A549 (cell line): ENCODE measurements around the gene MED17. TPM values are rescaled to one million over a fixed set of nuclear protein-coding genes. Genes with fewer than 3 reads are reported as not detected.

Source experiments
- ATAC-seq, 2 experiments: fragments of 200-7000 bp in 1 of 2; fragments of >200 bp in 1 of 2; cut with Nextera tagmentation in 1 of 2; cut with Tn5 transposase in 1 of 2; 3 replicates each; pipeline versions ENCODE4 v1.8.0 to v1.9.1; 2018 to 2020; ENCODE audit warnings: mild to moderate bottlenecking in 1 of 2, moderate library complexity in 1 of 2
- CTCF ChIA-PET: fragments of 300-600 bp; sonication (Branson Sonifier 250); formaldehyde crosslinking; extraction: SDS; loops from one replicate; lab custom pipeline; 2021; ENCODE audit warnings: antibody characterized with exemption, inconsistent platforms; lab: Yijun Ruan, JAX
- POLR2A ChIA-PET: fragments of 350-600 bp; formaldehyde crosslinking; extraction: SDS; loops from one replicate; lab custom pipeline; 2021; ENCODE audit warnings: antibody characterized with exemption, inconsistent platforms; lab: Yijun Ruan, JAX
- DNase-seq, 2 experiments: peaks; one replicate each; pipeline versions ENCODE4 v3.0.0 to v3.0.0-alpha.2; 2011 to 2016; ENCODE audit warnings: low read depth in 1 of 2, low spot score in 1 of 2
- FAIRE-seq: peaks from 2 replicates; lab custom pipeline; 2011; peaks lifted over from hg19 to GRCh38; lab: Jason Lieb, UNC
- H3K27ac ChIP-seq, 2 experiments: fragments of >200 bp; sonication (Bioruptor Twin); formaldehyde crosslinking; 3 replicates each; pipeline ENCODE4 v1.5.1; 2016 to 2017
- H3K4me1 ChIP-seq: fragments of >200 bp; sonication (Bioruptor Twin); formaldehyde crosslinking; 3 replicates; pipeline ENCODE4 v1.6.1; 2016
- H3K4me2 ChIP-seq: fragments of >200 bp; sonication (Bioruptor Twin); formaldehyde crosslinking; 3 replicates; pipeline ENCODE4 v1.6.1; 2016
- H3K4me3 ChIP-seq: fragments of >200 bp; sonication (Bioruptor Twin); formaldehyde crosslinking; 3 replicates; pipeline ENCODE4 v1.5.1; 2016
- H3K9me3 ChIP-seq: fragments of >200 bp; sonication (Bioruptor Twin); formaldehyde crosslinking; 3 replicates; pipeline ENCODE4 v1.6.1; 2016
- ATOH8 ChIP-seq: fragments of 250-450 bp; sonication (Bioruptor Pico); IDR thresholded peaks from 2 replicates; pipeline ENCODE4 v1.5.0; 2020; ENCODE audit warnings: low read depth, mild to moderate bottlenecking, moderate library complexity
- CBX8 ChIP-seq: fragments of 200-600 bp; sonication (generic); IDR thresholded peaks from 2 replicates; pipeline ENCODE4 v1.6.1; 2016
- CHD2 ChIP-seq: fragments of 150-350 bp; IDR thresholded peaks from 2 replicates; pipeline ENCODE4 v1.6.1; 2014; ENCODE audit warnings: low read length; ENCODE audit not compliant: partially characterized antibody
- CHD4 ChIP-seq: fragments of 200-600 bp; sonication (generic); IDR thresholded peaks from 2 replicates; pipeline ENCODE4 v1.6.1; 2016; ENCODE audit warnings: antibody characterized with exemption, mild to moderate bottlenecking, borderline replicate concordance
- E2F6 ChIP-seq: IDR thresholded peaks from 2 replicates; pipeline ENCODE4 v1.6.1; 2012; ENCODE audit warnings: low read depth, borderline replicate concordance
- EHMT2 ChIP-seq: fragments of 200-600 bp; sonication (generic); IDR thresholded peaks from 2 replicates; pipeline ENCODE4 v1.6.1; 2016; ENCODE audit warnings: antibody characterized with exemption, low read depth, mild to moderate bottlenecking, moderate library complexity
- EP300 ChIP-seq, 2 experiments: fragments of >200 bp; sonication (Bioruptor Twin); formaldehyde crosslinking; IDR thresholded peaks; 2 replicates in 1 of 2; 3 replicates in 1 of 2; pipeline ENCODE4 v1.6.1; 2016 to 2017
- GATA3 ChIP-seq: IDR thresholded peaks from 2 replicates; pipeline ENCODE4 v1.6.1; 2012; ENCODE audit warnings: borderline replicate concordance
- HDAC2 ChIP-seq: fragments of 200-600 bp; sonication (generic); IDR thresholded peaks from 2 replicates; pipeline ENCODE4 v1.6.1; 2016
- HOXA7 ChIP-seq: fragments of 250-450 bp; sonication (Bioruptor Pico); IDR thresholded peaks from 2 replicates; pipeline ENCODE4 v1.5.0; 2020; ENCODE audit warnings: mild to moderate bottlenecking, moderate library complexity
- HOXB5 ChIP-seq: fragments of 250-450 bp; sonication (Bioruptor Pico); IDR thresholded peaks from 2 replicates; pipeline ENCODE4 v1.5.0; 2020; ENCODE audit warnings: mild to moderate bottlenecking, moderate library complexity
- JUN ChIP-seq, 2 experiments: fragments of >200 bp; sonication (Bioruptor Twin); formaldehyde crosslinking; IDR thresholded peaks; 2 replicates in 1 of 2; 3 replicates in 1 of 2; pipeline ENCODE4 v1.6.1; 2016 to 2017
- KDM1A ChIP-seq: fragments of 200-600 bp; sonication (generic); IDR thresholded peaks from 2 replicates; pipeline ENCODE4 v1.6.1; 2016; ENCODE audit warnings: low read depth, mild to moderate bottlenecking
- MAFK ChIP-seq: fragments of 450-650 bp; IDR thresholded peaks from 2 replicates; pipeline ENCODE4 v1.6.1; 2014; ENCODE audit not compliant: partially characterized antibody
- MAZ ChIP-seq: fragments of 150-350 bp; IDR thresholded peaks from 2 replicates; pipeline ENCODE4 v1.6.1; 2014; ENCODE audit warnings: antibody characterized with exemption, low read depth, low read length, borderline replicate concordance
- NFE2L2 ChIP-seq: fragments of 150-350 bp; conservative IDR thresholded peaks from 2 replicates; pipeline ENCODE4 v1.6.1; 2014; ENCODE audit warnings: low read length
- POLR2AphosphoS2 ChIP-seq: conservative IDR thresholded peaks from 2 replicates; pipeline ENCODE4 v1.6.1; 2012; ENCODE audit warnings: low read length, improper control_type of control experiment, inconsistent platforms
- RAD21 ChIP-seq, 2 experiments: fragments of >200 bp in 1 of 2; sonication (Bioruptor Twin) in 1 of 2; formaldehyde crosslinking in 1 of 2; IDR thresholded peaks in 1 of 2; conservative IDR thresholded peaks in 1 of 2; 2 replicates in 1 of 2; 3 replicates in 1 of 2; pipeline ENCODE4 v1.6.1; 2012 to 2018; ENCODE audit warnings: inconsistent platforms in 1 of 2
- RARB ChIP-seq: fragments of 250-450 bp; sonication (Bioruptor Pico); IDR thresholded peaks from 2 replicates; pipeline ENCODE4 v1.8.0; 2021; ENCODE audit warnings: mild to moderate bottlenecking, moderate library complexity
- RCOR1 ChIP-seq: fragments of 150-350 bp; IDR thresholded peaks from 2 replicates; pipeline ENCODE4 v1.6.1; 2014; ENCODE audit warnings: antibody characterized with exemption, low read length, low read depth
- RFX5 ChIP-seq: fragments of 450-650 bp; IDR thresholded peaks from 2 replicates; pipeline ENCODE4 v1.7.1; 2014; ENCODE audit warnings: antibody characterized with exemption, mild to moderate bottlenecking, moderate library complexity
- RNF2 ChIP-seq: fragments of 200-600 bp; sonication (generic); IDR thresholded peaks from 2 replicates; pipeline ENCODE4 v1.6.1; 2016; ENCODE audit warnings: low read depth, mild to moderate bottlenecking, antibody characterized with exemption, moderate library complexity, borderline replicate concordance
- SMC3 ChIP-seq: fragments of >200 bp; sonication (Bioruptor Twin); formaldehyde crosslinking; IDR thresholded peaks from 3 replicates; pipeline ENCODE4 v1.6.1; 2018; ENCODE audit warnings: inconsistent platforms
- TP53 ChIP-seq: fragments of 250-450 bp; sonication (Bioruptor Pico); IDR thresholded peaks from 2 replicates; pipeline ENCODE4 v1.5.0; 2021; ENCODE audit warnings: mild to moderate bottlenecking, moderate library complexity
- ZC3H11A ChIP-seq: fragments of 450-650 bp; IDR thresholded peaks from 2 replicates; pipeline ENCODE4 v1.6.1; 2014; ENCODE audit warnings: antibody characterized with exemption, mild to moderate bottlenecking
- WGBS: methylation state at CpG from one replicate; pipeline ENCODE4 v1.1.6; 2017; ENCODE audit errors: missing lambda C conversion rate; 5-methylcytosine and 5-hydroxymethylcytosine counted together
- polyA plus RNA-seq, 4 experiments: library from polyadenylated mRNA; depleted of rRNA in 3 of 4; stranded (reverse); fragments of >200 nt; fragmentation: RNase III in 1 of 4; extraction: RNeasy Plus Mini Kit Qiagen cat#74134 plus additional on column Dnase treatment in 1 of 4; gene quantifications; 2 replicates in 3 of 4; 3 replicates in 1 of 4; pipeline ENCODE4 v1.2.3, GENCODE V29; 2011 to 2017
- TF ChIP-seq, protein P1 (sequence below): fragments of 250-450 bp; sonication (Bioruptor Pico); IDR thresholded peaks from 2 replicates; pipeline ENCODE4 v1.5.0; 2021; ENCODE audit warnings: mild to moderate bottlenecking, moderate library complexity, borderline replicate concordance
- TF ChIP-seq, protein P2 (sequence below): fragments of 150-350 bp; IDR thresholded peaks from 2 replicates; pipeline ENCODE4 v1.6.1; 2014; ENCODE audit warnings: low read depth, mild to moderate bottlenecking, low read length

The MED17 gene
- polyA plus RNA-seq, 2 of the 4 experiments (the other 2 are of a cell fraction): 16.2 to 20.3 TPM

DNA sequence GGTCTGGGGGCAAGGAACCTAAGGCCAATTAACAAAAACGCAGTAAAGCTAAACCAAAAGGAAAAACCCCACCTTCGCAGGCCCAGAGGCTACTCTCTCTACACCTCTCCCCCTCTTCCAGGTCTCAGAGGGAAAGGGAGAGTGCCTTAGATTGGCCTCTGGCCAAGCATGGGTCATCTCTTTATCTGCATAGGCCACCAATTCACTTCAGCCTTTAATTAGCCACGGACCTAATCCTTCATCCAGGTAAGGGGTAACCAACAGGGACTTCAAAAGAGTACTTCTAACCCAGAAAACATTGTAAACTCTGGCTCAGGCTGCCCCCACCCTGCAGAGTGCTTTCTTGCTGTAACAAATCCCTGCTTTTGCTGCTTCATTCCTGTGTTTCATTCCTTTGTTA lies 56.9 kb downstream of the MED17 start:
- H3K4me2 ChIP-seq: no peak overlapping the region
- FAIRE-seq (no peak), ATAC-seq (no peak)
- H3K4me3 ChIP-seq: no peak overlapping the region
- TF ChIP-seq RNF2: no peak
- no peak for TF ChIP-seq HDAC2
- TF ChIP-seq CHD4: no peak
- TF ChIP-seq SMC3: no peak
- TF ChIP-seq MAFK: no peak
- no peak for TF ChIP-seq HOXA7
- TF ChIP-seq CBX8: no peak
- TF ChIP-seq, protein P1, sequence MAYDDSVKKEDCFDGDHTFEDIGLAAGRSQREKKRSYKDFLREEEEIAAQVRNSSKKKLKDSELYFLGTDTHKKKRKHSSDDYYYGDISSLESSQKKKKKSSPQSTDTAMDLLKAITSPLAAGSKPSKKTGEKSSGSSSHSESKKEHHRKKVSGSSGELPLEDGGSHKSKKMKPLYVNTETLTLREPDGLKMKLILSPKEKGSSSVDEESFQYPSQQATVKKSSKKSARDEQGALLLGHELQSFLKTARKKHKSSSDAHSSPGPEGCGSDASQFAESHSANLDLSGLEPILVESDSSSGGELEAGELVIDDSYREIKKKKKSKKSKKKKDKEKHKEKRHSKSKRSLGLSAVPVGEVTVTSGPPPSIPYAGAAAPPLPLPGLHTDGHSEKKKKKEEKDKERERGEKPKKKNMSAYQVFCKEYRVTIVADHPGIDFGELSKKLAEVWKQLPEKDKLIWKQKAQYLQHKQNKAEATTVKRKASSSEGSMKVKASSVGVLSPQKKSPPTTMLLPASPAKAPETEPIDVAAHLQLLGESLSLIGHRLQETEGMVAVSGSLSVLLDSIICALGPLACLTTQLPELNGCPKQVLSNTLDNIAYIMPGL (CRISPR knock-in tag): no peak
- no peak for TF ChIP-seq MAZ
- no peak for TF ChIP-seq HOXB5 (CRISPR knock-in tag)
- no peak for TF ChIP-seq RFX5
- no peak for TF ChIP-seq ZC3H11A
- no peak for TF ChIP-seq POLR2AphosphoS2
- no peak for TF ChIP-seq JUN (IDR thresholded peaks at IDR 0.05)
- TF ChIP-seq, protein P2, sequence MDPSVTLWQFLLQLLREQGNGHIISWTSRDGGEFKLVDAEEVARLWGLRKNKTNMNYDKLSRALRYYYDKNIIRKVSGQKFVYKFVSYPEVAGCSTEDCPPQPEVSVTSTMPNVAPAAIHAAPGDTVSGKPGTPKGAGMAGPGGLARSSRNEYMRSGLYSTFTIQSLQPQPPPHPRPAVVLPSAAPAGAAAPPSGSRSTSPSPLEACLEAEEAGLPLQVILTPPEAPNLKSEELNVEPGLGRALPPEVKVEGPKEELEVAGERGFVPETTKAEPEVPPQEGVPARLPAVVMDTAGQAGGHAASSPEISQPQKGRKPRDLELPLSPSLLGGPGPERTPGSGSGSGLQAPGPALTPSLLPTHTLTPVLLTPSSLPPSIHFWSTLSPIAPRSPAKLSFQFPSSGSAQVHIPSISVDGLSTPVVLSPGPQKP: no peak
- TF ChIP-seq EHMT2: no peak
- TF ChIP-seq, all 56 proteins: peak for 0
- POLR2A ChIA-PET: no interaction called here
- WGBS: 47% methylated on average over 3 of the region's 3 CpGs
- Histone ChIP-seq H3K9me3 (no peaks in the 10 kb centered on the region), H3K4me1 (no peaks in the 10 kb centered on the region), H3K27ac (no peak overlapping the region)
- CTCF ChIA-PET: no interaction called here
- DNase-seq: no peak

DNA sequence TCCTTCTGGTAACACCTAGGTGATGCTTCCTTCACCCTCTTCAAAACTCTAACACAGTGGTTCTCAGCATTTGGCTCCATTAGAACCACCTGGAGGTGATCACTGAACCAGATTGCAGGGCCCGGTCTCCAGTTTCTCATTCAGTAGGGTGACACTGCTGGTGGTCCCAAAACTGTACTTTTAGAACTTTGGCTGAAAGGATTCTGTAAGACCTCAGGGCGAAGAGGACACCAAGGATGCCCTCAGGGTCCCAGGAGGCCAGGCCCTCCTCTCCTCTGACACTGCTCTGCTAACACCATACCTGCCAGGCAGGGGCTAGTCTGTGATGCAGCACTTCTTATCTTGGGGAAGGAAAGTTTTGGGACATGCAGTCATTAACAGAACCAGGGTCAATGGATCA lies 57.4 kb downstream of the MED17 start:
- no peak for ATAC-seq
- Histone ChIP-seq H3K4me3 (no peak overlapping the region), H3K4me2 (no peak overlapping the region), H3K9me3 (no peaks in the 10 kb centered on the region), H3K4me1 (no peaks in the 10 kb centered on the region), H3K27ac (no peak overlapping the region)
- TF ChIP-seq HDAC2 (no peak), EP300 (IDR thresholded peaks at IDR 0.05) (no peak), GATA3 (no peak), RAD21 (conservative IDR thresholded peaks at IDR 0.05 in 1 of 2, IDR thresholded peaks at IDR 0.05 in 1 of 2) (no peak), RARB (CRISPR knock-in tag) (no peak), ZC3H11A (no peak), MAFK (no peak), NFE2L2 (no peak), KDM1A (no peak)
- ChIA-PET POLR2A (no interaction called here), CTCF (no interaction called here)
- 83% methylated on average over 1 of the region's 2 CpGs for WGBS
- no peak for FAIRE-seq
- DNase-seq: no peak

GRCh38 chr11:93842034-93842433 lies 58.0 kb downstream of the MED17 start:
- ATAC-seq (no peak), DNase-seq (no peak), FAIRE-seq (no peak)
- Histone ChIP-seq H3K4me1 (no peaks in the 10 kb centered on the region), H3K9me3 (no peaks in the 10 kb centered on the region), H3K4me3 (no peak overlapping the region), H3K27ac (no peak overlapping the region), H3K4me2 (no peak overlapping the region)
- ChIA-PET POLR2A (no interaction called here), CTCF (no interaction called here)
- TF ChIP-seq E2F6 (no peak), CHD2 (no peak), RFX5 (no peak), RCOR1 (no peak), RARB (CRISPR knock-in tag) (no peak), CBX8 (no peak), TP53 (CRISPR knock-in tag) (no peak), ATOH8 (CRISPR knock-in tag) (no peak)
- WGBS: 67% methylated on average over 4 of the region's 4 CpGs
